Retina (tissue), 1 donor: ENCODE measurements around the gene ATM.
"Not testable (repeated sequence)": the region's sequence is repeated elsewhere in the genome, so short reads cannot be mapped to it uniquely, and the experiment has no call there.

Experiments
- DNase-seq: peaks from one replicate; pipeline ENCODE4 v3.0.0-alpha.2; 2016

Gene ATM

DNA sequence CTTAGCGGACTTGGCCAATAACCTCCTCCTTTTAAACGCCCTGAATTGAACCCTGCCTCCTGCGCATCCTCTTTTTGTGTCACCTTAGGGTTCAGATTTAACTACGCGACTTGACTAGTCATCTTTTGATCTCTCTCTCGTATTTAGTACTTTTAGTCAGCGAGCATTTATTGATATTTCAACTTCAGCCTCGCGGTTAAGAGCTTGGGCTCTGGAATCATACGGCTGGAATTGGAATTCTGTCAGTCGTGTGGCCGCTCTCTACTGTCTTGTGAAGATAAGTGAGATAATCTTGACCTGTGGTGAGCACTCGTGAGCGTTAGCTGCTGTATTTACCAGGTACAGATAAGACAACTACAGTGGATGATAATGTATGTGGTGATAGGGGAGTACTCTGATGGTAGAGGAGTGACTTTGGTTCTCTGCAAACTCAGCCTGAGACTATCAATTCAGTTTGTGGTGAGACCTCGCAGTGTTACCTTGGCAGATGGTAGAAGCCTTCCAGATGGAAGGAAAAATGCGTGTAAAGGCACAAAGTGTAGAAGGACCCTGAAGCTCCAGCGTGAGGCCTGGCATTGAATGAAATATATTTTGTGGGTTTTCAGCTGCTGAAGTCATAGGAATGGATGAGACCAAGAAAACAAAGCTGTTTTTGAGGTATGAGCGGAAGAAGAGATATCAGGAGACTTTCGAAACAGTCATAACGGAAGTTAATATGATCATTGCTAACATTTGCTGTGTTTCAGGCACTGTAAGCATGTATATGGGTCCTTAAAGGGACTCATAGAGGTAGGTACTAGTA lies 682 bp downstream of the ATM start:
- DNase-seq: no peak

DNA sequence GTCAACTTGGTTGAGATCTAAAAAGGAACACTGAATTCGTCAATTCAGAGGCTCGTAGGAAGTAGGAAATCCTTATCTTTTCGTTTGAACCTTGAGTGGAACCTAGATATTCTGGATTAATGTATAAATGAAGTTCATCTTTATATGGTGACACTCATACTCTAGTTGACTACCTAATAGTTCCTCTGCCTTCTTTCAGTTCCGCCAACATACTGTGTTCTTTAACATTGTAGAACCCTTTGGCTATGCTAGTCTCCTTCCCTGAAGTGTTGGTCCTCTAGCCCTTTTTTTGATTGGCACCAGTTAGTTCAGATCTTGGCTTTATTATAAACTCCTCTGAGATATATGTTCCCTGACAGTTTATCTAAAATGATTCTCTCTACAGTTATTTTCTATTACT lies 1.5 kb downstream of the ATM start:
- DNase-seq: no peak

DNA sequence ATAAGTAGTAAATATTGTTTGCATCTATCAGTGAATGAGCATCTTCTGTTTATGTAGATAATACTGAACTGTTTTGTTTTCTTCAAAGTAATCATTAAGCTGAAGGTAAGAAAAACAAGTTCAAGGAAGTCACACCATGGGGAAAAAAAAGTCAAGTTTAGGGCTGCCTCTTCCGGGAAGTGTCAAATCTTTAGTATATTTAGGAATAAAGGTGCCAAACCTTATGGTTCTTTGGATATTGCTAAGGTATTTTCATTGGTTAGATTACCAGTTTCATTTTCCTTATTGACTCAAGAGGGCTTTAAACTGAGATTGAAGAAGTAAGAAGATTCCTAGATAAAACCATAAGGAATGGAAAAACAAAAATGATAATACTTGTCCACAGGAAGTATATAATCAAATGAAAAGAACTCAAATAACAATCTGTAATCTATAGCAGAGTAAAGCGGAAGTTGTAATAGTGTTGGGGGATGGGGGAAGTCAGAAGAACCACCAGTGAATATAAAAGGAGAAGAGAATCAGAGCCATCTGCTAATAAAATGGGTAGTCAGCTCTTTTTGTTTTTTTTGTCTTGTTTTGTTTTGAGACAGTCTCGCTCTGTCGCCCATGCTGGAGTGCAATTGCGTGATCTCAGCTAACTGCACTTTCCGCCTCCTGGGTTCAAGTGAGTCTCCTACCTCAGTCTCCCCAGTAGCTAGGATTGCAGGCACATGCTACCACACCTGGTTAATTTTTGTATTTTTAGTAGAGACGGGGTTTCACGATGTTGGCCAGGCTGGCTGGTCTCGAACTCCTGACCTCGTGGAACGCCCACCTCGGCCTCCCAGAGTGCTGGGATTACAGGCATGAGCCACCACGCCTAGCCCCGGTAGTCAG lies 2.3 kb downstream of the ATM start:
- no peak for DNase-seq

DNA sequence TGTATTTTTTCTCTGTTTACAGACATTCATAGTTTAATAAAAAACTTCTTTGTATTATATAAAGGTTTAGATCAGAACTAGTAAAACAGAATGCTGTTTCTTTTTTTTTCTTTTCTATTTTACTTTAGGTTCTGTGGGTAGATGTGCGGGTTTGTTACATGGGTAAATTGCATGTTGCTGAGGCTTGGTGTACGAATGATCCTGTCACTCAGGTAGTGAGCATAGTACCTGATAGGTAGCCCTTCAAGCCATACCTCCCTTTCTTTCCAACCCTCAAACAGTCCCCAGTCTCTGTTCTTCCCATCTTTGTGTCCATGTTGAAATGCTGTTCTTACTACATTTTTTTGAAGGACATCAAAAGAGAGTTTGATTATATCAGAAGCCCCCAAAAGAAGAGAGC lies 3.2 kb downstream of the ATM start:
- DNase-seq: no peak

DNA sequence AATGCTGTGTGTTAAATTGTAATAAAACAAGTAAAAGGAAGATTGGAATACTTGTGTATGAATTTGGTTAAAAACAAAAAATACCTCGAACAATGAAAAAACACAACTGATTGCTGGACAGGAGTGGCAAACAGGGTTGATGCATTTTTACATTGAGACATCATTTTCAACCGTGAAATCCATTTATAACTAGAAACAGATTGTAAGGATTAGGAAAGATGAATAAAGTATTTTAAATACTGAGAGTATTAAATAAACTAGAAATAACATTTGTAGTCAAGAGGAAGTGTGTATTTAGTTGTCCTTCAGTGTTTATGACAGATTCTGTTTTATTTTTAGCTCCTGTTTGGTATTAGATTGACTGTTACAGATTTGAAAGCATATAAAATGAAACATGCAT lies 5.4 kb downstream of the ATM start:
- no peak for DNase-seq

DNA sequence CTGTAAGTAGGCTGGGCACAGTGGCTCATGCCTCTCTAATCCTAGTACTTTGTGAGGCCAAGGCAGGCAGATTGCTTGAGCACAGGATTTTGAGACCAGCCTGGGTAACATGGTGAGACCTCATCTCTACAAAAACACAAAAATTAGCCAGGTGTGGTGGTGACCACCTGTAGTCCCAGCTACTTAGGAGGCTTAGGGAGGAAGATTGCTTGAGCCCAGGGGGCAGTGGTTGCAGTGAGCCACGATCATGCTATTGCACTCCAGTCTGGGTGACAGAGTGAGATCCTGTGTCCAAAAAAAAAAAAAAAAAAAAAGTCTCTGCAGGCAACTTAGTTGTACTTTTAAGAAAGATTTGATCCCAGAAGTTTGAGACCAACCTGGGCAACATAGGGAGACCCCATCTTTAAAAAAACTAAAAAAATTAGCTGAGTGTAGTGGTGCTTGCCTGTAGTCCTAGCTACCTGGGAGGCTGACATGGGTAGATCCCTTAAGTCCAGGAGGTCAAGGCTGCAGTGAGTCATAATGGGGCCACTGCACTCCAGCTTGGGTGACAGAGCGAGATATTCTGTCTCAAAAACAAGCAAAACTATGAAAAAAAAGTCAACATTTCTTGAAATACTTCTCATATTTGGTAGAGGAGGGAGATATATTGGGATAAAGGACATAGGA lies 10.5 kb downstream of the ATM start:
- no peak for DNase-seq

DNA sequence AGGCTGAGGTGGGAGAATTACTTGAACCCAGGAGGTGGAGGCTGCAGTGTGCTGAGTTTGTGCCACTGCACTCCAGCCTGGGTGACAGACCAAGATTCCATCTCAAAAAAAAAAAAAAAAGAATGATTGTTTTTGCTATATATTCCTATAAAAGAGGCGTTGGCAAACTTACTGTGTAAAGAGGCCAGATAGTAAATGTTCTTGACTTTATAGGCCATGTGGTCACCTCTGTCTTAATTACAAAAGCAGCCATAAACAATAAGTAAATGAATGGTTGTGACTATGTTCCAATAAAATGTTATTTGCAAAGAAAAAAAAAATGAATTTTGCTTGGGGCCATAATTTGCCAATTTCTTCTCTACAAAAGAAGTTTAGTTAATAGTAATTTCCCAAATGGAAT lies 12.3 kb downstream of the ATM start:
- DNase-seq: no peak

DNA sequence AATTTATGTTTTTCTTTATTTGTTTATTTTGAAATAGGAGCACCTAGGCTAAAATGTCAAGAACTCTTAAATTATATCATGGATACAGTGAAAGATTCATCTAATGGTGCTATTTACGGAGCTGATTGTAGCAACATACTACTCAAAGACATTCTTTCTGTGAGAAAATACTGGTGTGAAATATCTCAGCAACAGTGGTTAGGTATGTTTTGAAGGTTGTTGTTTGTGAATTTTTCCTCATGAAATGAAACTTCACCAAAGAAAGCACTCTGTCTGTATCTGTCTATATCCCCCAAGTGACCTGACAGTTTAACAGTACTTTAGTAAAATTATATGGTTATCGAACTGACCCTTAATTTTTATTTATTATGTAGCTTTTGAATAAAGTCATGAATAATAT lies 12.8 kb downstream of the ATM start:
- DNase-seq: no peak

DNA sequence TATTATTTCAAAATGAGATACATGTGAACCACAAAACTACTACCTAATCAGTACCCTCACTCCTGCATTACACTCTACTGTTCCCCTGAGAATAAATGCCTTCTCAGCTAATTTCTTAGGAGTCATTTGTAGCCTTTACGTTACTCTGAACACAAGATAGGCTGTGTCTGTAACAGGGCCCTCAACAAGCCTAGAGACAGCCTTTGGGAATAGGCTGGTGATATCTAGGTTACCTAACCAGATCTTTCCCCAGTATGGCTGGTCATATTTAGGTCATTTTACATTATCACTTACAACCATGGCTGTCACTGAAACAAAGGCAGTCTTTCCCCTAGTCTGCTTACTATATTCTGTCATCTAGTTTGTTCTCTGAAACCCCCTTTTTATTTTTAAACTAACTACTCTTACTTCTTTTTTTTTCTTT lies 14.2 kb downstream of the ATM start:
- DNase-seq: no peak

DNA sequence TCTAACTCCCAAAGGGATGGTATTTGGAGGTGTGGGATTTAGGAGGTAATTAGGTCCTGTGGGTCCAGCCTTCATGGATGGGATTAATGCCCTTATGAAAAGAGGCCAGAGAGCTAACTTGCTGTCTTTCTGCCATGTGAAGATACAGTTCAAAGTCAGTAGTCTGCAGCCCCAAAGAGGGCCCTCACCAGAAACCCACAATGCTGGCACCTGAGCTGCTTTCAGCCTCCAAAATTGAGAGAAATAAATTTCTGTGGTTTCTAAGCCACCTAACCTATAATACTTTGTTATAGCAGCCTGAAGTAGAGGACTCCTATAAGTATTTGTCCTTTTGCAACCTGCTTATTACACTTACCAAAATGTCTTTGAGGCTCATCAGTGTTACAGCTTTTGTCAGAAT lies 16.2 kb downstream of the ATM start:
- no peak for DNase-seq

DNA sequence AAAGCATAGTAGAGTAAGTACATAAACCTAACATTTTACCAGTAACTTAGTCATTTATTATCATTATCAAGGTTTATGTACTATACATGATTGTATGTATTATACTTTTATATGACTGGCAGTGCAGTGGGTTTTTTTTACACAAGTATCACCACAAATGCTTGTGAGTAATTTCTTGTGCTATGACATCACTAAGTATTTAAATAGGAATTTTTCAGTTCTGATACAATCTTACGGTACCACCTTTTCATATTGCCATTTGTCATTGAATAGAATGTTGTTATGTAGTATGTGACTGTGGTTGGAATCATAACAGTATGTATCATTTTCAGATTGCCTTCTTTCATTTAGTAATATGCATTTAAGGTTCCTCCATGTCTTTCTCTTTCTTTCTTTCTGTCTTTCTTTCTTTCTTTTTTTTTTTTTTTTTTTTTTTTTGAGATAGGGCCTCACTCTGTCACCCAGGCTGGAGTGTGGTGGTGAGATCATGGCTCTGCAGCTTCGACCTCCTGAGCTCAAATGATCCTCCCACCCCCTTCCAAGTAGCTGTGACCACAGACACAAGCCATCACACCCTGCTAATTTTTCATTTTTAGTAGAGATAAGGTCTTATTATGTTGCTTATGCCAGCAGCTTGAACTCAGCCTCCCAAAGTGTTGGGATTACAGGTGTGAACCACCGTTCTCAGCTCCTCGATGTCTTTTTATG lies 18.6 kb downstream of the ATM start:
- DNase-seq: no peak

DNA sequence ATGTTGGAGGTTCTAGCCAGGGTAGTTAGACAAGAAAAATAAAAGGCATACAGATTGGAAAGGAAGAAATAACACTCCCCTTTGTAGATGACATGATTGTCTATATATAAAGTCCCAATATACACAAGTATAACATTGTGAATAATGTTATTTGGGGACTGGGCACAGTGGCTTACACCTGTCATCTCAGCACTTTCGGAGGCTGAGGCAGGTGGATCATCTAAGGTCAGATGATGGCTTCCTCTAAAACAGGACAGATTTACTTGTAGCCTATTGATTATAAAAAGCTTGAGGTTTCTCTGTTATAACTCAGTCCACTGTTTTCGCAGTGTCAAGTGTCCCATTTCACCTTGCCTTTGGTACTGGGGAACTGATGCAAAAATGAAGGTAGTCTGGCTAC lies 19.6 kb downstream of the ATM start:
- no peak for DNase-seq

DNA sequence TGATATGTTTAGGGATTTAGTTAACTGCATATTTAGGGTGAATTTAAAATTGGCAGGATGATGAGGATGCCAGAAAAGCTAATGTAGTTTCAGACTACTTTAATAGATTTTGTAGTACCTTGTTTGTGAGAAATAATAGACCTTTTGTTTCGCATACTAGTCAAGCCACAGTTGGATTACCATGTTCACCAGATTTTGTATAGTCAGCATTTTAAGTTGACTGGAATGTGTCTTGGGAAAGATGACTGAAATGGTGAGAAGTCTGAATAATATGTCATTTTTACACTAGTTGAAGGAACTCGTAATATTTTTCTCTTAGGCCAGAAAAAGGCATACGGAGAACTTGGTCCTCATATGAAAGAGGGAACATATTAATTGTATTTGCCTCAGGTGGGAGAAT lies 23.4 kb downstream of the ATM start:
- no peak for DNase-seq

DNA sequence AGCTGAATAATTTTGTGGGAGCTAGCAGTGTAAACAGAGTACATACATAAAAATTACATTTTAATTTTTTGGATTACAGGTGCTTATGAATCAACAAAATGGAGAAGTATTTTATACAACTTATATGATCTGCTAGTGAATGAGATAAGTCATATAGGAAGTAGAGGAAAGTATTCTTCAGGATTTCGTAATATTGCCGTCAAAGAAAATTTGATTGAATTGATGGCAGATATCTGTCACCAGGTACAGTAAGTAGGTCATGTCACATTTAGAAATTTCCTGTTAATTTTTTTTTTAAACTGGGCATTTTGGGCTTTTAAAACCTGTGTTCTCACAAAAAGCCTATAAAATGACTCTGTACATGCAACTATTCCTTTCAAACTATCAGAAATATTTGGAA lies 24.0 kb downstream of the ATM start:
- no peak for DNase-seq

DNA sequence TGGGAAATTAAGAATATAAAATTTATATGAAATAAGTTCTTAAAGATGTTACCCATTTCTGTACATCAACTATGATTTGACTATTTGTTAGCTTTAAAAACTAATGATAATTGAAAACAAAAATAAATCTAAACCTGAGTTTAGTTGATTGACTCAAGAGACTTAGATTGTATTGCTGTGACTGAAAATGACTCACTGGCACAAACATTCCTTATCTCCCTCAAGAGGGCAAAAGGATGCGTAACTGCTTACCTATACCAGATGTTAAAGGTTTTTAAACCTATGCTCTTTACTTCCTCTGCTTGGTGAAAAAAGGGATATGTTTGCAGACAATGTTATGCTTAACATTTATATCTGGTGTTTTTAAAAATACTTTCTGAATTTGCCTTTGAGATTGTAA lies 30.3 kb downstream of the ATM start:
- DNase-seq: no peak

DNA sequence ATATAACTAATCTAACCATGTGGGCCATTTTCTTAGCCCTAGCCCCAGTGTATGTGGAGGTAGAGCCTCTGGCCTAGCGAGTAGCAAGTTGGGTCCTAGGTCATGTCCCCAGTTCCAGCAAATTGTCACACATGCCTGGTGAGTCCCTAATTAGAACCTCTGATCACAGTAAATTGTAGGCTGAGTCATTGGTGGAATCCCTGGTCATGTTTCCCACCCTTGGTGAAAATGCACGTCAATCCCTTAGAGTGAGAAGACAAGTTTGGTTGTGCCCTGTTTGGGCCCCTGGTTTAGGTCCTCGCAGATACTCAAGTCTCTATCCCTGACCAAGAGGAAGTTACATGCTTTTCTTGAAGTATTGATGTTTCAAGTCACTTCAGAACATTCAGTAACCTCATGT lies 46.7 kb downstream of the ATM start:
- DNase-seq: no peak

DNA sequence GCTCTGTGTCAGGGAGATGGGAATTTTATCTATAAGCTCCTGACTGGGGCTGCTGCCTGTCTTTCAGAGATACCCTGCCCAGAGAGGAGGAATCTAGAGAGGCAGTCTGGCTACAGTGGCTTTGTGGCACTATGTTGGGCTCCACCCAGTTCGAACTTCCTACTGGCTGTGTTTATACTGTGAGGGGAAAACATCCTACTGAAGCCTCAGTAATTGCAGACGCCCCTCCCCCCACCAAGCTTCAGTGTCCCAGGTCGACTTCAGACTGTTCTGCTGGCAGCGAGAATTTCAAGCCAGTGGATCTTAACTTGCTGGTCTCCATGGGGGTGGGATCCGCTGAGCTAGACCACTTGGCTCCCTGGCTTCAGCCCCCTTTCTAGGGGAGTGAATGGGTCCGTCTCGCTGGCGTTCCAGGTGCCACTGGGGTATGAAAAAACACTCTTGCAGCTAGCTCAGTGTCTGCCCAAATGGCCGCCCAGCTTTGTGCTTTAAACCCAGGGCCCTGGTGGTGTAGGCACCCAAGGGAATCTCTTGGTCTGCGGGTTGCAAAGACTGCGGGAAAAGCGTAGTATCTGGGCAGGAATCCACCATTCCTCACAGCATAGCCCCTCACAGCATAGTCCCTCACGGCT lies 54.2 kb downstream of the ATM start:
- DNase-seq: not testable (repeated sequence)

DNA sequence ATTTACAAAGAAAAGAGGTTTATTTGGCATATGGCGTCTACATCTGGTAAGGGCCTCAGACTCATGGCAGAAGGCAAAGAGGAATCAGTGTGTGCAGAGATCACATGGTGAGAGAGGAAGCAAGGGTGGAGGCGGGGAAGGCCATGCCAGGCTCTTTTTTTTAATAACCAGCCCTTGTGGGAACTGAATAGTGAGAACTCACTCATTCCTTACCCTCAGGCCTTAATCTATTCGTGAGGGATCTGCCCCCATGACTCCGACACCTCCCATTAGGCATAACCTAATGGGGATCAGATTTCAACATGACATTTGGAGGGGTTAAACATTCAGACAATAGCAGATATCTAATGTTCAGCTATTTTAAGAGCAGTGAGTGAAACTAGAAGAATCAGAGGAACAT lies 55.7 kb downstream of the ATM start:
- no peak for DNase-seq

DNA sequence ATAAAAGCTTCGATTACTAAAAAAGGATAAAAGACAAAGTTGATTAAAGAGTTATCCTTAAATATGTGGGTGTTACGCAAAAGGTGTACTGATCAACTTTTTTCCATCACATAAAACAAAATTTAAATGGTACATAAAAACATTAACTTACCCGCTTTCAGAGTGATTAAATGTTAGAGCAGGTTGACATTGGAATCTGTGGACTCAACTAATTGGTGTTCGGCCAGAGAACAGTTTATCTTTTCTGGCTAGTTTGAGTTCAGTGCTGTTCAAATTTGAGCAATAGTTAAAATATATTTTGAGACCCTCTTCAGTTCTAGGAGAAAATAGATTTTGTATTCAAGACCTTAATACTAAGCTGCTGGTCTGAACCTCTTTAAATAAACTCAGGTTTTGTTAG lies 56.1 kb downstream of the ATM start:
- DNase-seq: no peak

DNA sequence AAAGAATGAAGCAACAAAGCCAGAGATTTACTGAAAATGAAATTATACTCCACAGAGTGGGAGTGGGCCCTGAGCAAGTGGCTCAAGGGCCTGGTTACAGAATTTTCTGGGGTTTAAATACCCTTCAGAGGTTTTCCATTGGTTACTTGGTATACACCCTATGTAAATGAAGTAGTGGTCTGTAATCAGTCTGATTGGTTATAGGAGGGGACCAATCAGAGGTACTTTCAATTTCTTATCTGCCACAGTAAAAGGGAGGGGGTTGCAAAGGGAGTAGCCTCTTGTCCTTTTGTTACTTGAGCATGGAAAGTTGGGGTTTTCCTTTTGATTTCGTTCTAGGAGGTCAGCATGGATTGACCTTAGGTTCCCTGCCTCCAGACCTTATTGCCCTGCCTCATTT lies 63.5 kb downstream of the ATM start:
- DNase-seq: no peak

DNA sequence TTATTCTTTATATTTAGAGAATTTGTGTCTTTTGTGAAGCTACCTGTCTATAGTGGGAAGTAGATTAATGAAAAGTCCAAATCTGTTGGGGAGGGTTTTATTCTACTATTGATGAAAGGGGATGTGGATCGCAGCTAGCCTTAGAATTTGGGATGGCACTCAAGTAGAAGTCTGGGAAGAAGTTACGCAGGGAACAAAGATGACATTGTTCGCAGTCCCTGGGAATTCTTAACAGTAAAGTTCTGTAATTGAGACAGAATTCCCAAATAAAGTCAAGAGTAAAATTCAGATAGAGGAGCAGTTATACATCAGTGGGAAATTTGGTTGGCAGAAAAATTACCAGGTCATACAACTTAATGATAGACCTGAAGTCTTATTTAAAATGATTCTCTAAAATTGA lies 64.1 kb downstream of the ATM start:
- no peak for DNase-seq

DNA sequence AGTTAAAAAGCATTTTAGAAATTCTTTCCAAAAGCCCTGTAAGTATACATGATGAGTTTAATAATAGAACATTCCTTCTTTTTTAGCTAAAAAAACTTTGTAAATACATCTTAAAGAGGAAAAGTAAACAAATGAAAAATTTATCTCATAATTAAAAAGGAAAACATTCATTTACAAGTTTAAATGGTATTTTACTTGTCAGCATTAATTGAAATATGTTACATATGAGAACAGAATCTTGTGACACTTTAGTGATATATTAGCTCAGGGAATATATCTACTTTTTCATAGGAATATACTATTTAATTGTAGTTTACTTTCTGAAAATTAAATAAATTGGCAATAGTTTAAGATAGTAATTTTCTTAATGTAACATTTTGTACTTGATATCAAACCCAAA lies 66.2 kb downstream of the ATM start:
- DNase-seq: not testable (repeated sequence)

DNA sequence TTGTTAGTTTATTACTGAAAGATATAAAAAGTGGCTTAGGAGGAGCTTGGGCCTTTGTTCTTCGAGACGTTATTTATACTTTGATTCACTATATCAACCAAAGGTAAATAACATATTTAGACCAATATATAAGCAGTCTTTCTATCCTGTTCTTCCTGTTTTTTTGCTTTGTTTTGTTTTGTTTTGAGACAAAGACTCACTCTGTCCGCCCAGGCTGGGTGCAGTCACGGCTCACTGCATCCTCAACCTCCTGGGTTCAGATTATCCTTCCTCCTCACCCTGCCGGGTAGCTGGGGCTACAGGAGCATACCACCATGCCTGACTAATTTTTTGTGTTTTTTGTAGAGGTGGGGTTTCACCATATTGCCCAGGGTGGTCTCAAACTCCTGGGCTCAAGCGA lies 66.8 kb downstream of the ATM start:
- no peak for DNase-seq
